Hepatocyte (in vitro differentiated cells): Measurements from ENCODE around the gene TAGLN. TPM values are rescaled to one million over a fixed set of nuclear protein-coding genes. Genes with fewer than 3 reads are reported as not detected.
"Not testable (repeated sequence)": the region's sequence is repeated elsewhere in the genome, so short reads cannot be mapped to it uniquely, and the experiment has no call there.

ENCODE experiments used
- DNase-seq: peaks from one replicate; pipeline ENCODE4 v3.0.0-alpha.2; 2016; ENCODE audit warnings: low spot score
- H2AFZ ChIP-seq: fragments of 200-600 bp; sonication (generic); 2 replicates; pipeline ENCODE4 v1.6.0; 2016; ENCODE audit warnings: antibody characterized with exemption, mild to moderate bottlenecking
- H3K27ac ChIP-seq: fragments of 200-600 bp; sonication (generic); 2 replicates; pipeline ENCODE4 v1.5.1; 2016; ENCODE audit warnings: mild to moderate bottlenecking
- H3K27me3 ChIP-seq: fragments of 200-600 bp; sonication (generic); 2 replicates; pipeline ENCODE4 v1.6.1; 2016
- H3K36me3 ChIP-seq: fragments of 200-600 bp; sonication (generic); replicated peaks from 2 replicates; pipeline ENCODE4 v1.5.1; 2016; ENCODE audit warnings: low read depth; ENCODE audit not compliant: insufficient read depth
- H3K4me1 ChIP-seq: fragments of 200-600 bp; sonication (generic); 2 replicates; pipeline ENCODE4 v1.5.1; 2016; ENCODE audit warnings: mild to moderate bottlenecking, moderate library complexity; ENCODE audit not compliant: insufficient read depth
- H3K4me2 ChIP-seq: fragments of 200-600 bp; sonication (generic); 2 replicates; pipeline ENCODE4 v1.6.0; 2016
- H3K4me3 ChIP-seq: fragments of 200-600 bp; sonication (generic); 2 replicates; pipeline ENCODE4 v1.5.1; 2016; ENCODE audit warnings: mild to moderate bottlenecking
- H3K79me2 ChIP-seq: fragments of 200-600 bp; sonication (generic); 2 replicates; pipeline ENCODE4 v1.6.0; 2017; ENCODE audit warnings: mild to moderate bottlenecking
- H3K9me2 ChIP-seq: fragments of 200-600 bp; sonication (generic); replicated peaks from 2 replicates; pipeline ENCODE4 v1.6.0; 2017; ENCODE audit warnings: mild to moderate bottlenecking; ENCODE audit not compliant: insufficient read depth
- H3K9me3 ChIP-seq: fragments of 200-600 bp; sonication (generic); 2 replicates; pipeline ENCODE4 v1.5.1; 2016; ENCODE audit warnings: low read depth, mild to moderate bottlenecking
- H4K20me1 ChIP-seq: fragments of 200-600 bp; sonication (generic); 2 replicates; pipeline ENCODE4 v1.6.0; 2016; ENCODE audit warnings: mild to moderate bottlenecking; ENCODE audit not compliant: insufficient read depth, poor library complexity, severe bottlenecking
- CTCF ChIP-seq: fragments of 200-600 bp; sonication (generic); IDR thresholded peaks from 2 replicates; pipeline ENCODE4 v1.5.1; 2016; ENCODE audit warnings: antibody characterized with exemption, mild to moderate bottlenecking; ENCODE audit not compliant: poor library complexity
- EZH2 ChIP-seq: fragments of 200-600 bp; sonication (generic); IDR thresholded peaks from 2 replicates; pipeline ENCODE4 v1.6.1; 2016; ENCODE audit warnings: antibody characterized with exemption, mild to moderate bottlenecking, borderline replicate concordance
- EZH2phosphoT487 ChIP-seq: fragments of 200-600 bp; sonication (generic); IDR thresholded peaks from one replicate; pipeline ENCODE4 v1.6.1; 2018; ENCODE audit warnings: antibody characterized with exemption, mild to moderate bottlenecking, low read depth, moderate library complexity; ENCODE audit not compliant: unreplicated experiment, severe bottlenecking
- WGBS: methylation state at CpG from one replicate; pipeline ENCODE4 v1.1.6; 2016; ENCODE audit warnings: low lambda C conversion rate; ENCODE audit errors: missing lambda C conversion rate; 5-methylcytosine and 5-hydroxymethylcytosine counted together
- polyA plus RNA-seq: library from polyadenylated mRNA; unstranded; fragments of >200 nt; fragmentation: Nextera tagmentation; extraction: Ambion mirVana; gene quantifications from 2 replicates; pipeline ENCODE4 v1.2.1, GENCODE V29; 2016
- total RNA-seq: library from RNA; depleted of rRNA; stranded (reverse); fragments of >200 nt; gene quantifications from 2 replicates; pipeline ENCODE4 v1.2.3, GENCODE V29; 2014

TAGLN gene
- total and polyA plus RNA-seq, 2 experiments from 2014 or later, result 113 to 150 TPM

GRCh38 chr11:117204283-117205080 lies 5.3 kb downstream of the TAGLN start:
- 91% methylated on average over 17 of the region's 17 CpGs for WGBS
- H3K4me2 ChIP-seq, result no peak overlapping the region
- no peak overlapping the region for H3K27ac ChIP-seq
- no peak for DNase-seq
- TF ChIP-seq EZH2 (no peak), CTCF (no peak), EZH2phosphoT487 (no peak)
- H2AFZ ChIP-seq, result no peak overlapping the region
- H3K36me3 ChIP-seq, result no peaks in the 10 kb centered on the region
- H3K79me2 ChIP-seq, result no peaks in the 10 kb centered on the region
- H3K27me3 ChIP-seq, result no peaks in the 10 kb centered on the region
- no peaks in the 10 kb centered on the region for H4K20me1 ChIP-seq
- no peaks in the 10 kb centered on the region for H3K9me3 ChIP-seq
- H3K4me3 ChIP-seq, result no peak overlapping the region
- H3K4me1 ChIP-seq, result no peaks in the 10 kb centered on the region
- no peaks in the 10 kb centered on the region for H3K9me2 ChIP-seq

- Histone ChIP-seq H4K20me1 (no peaks in the 10 kb centered on the region), H2AFZ (no peak overlapping the region), H3K4me3 (no peak overlapping the region), H3K27ac (no peak overlapping the region), H3K79me2 (no peaks in the 10 kb centered on the region), H3K9me3 (no peaks in the 10 kb centered on the region), H3K4me2 (no peak overlapping the region), H3K4me1 (no peaks in the 10 kb centered on the region), H3K36me3 (no peaks in the 10 kb centered on the region), H3K9me2 (no peaks in the 10 kb centered on the region), H3K27me3 (no peaks in the 10 kb centered on the region)
- DNase-seq, result no peak
- TF ChIP-seq CTCF (no peak), EZH2phosphoT487 (no peak), EZH2 (no peak)
- 96% methylated on average over 11 of the region's 11 CpGs for WGBS
Observed at GRCh38 chr11:117205211-117205818, 6.1 kb downstream of the TAGLN start.

GRCh38 chr11:117206111-117206510 lies 6.9 kb downstream of the TAGLN start:
- H3K4me2 ChIP-seq, H2AFZ ChIP-seq, DNase-seq, H3K36me3 ChIP-seq, H3K9me3 ChIP-seq, H3K9me2 ChIP-seq, H3K79me2 ChIP-seq, H3K4me3 ChIP-seq, H4K20me1 ChIP-seq, H3K27ac ChIP-seq, H3K27me3 ChIP-seq, H3K4me1 ChIP-seq: not testable (repeated sequence)
- 98% methylated on average over 8 of the region's 8 CpGs for WGBS

- H3K36me3 ChIP-seq, H4K20me1 ChIP-seq, H2AFZ ChIP-seq, H3K4me1 ChIP-seq, H3K4me2 ChIP-seq, H3K79me2 ChIP-seq, H3K9me2 ChIP-seq, H3K27me3 ChIP-seq, H3K4me3 ChIP-seq, H3K27ac ChIP-seq, DNase-seq, H3K9me3 ChIP-seq: not testable (repeated sequence)
- WGBS, result 85% methylated on average over 6 of the region's 11 CpGs
Observed at GRCh38 chr11:117206859-117207258, 7.7 kb downstream of the TAGLN start.

- not testable (repeated sequence) for H4K20me1 ChIP-seq, DNase-seq, H3K27ac ChIP-seq, H2AFZ ChIP-seq, H3K4me1 ChIP-seq, H3K27me3 ChIP-seq, H3K9me2 ChIP-seq, H3K36me3 ChIP-seq, H3K79me2 ChIP-seq, H3K9me3 ChIP-seq, H3K4me3 ChIP-seq, H3K4me2 ChIP-seq
- 89% methylated on average over 5 of the region's 5 CpGs for WGBS
Observed at GRCh38 chr11:117207481-117207880, 8.3 kb downstream of the TAGLN start.

GRCh38 chr11:117208710-117209109 lies 9.5 kb downstream of the TAGLN start:
- not testable (repeated sequence) for H3K36me3 ChIP-seq, H3K9me3 ChIP-seq

More at GRCh38 chr11:117208710-117209109, 9.5 kb downstream of the TAGLN start:
- H3K79me2 ChIP-seq, H3K27me3 ChIP-seq, H3K9me2 ChIP-seq, H3K27ac ChIP-seq, H4K20me1 ChIP-seq, H3K4me3 ChIP-seq, H3K4me2 ChIP-seq, H3K4me1 ChIP-seq, DNase-seq, H2AFZ ChIP-seq: not testable (repeated sequence)
- 96% methylated on average over 9 of the region's 13 CpGs for WGBS
